LNCaP clone FGC (cell line): ENCODE data around the gene DFFB.

ENCODE experiments used
- DNase-seq: peaks from one replicate; pipeline ENCODE4 v3.0.0-alpha.2; 2011; ENCODE audit warnings: low read depth
- H3K4me3 ChIP-seq: 2 replicates; pipeline ENCODE4 v1.5.1; 2011; ENCODE audit warnings: mild to moderate bottlenecking, low read depth, low read length, control low read depth
- CTCF ChIP-seq: IDR thresholded peaks from 2 replicates; pipeline ENCODE4 v1.5.1; 2012; ENCODE audit warnings: mild to moderate bottlenecking; ENCODE audit not compliant: control insufficient read depth, insufficient read depth; ENCODE audit errors: extremely low read depth

Gene DFFB

GRCh38 chr1:3928586-3928985, 71.3 kb downstream of the DFFB start:
- no peak for TF ChIP-seq CTCF
- DNase-seq: no peak
- no peak overlapping the region for H3K4me3 ChIP-seq

DNA sequence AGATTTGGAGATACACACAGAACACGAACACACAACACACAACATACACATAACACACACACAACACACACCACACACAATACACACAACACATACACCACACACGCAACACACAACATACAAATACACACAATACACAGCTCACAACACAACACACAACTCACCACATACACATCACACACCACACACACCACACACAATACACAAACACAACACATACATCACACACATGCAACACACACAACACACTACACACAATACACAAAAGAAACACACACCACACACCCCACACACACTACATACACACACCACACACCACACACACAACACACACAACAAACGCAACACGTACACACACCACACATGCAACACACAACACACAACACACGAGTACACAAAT, 71.8 kb downstream of the DFFB start:
- no peak for TF ChIP-seq CTCF
- DNase-seq: no peak
- no peak overlapping the region for H3K4me3 ChIP-seq

GRCh38 chr1:3930301-3931006, 73.2 kb downstream of the DFFB start:
- DNase-seq: no peak
- no peak overlapping the region for H3K4me3 ChIP-seq
- no peak for TF ChIP-seq CTCF

DNA sequence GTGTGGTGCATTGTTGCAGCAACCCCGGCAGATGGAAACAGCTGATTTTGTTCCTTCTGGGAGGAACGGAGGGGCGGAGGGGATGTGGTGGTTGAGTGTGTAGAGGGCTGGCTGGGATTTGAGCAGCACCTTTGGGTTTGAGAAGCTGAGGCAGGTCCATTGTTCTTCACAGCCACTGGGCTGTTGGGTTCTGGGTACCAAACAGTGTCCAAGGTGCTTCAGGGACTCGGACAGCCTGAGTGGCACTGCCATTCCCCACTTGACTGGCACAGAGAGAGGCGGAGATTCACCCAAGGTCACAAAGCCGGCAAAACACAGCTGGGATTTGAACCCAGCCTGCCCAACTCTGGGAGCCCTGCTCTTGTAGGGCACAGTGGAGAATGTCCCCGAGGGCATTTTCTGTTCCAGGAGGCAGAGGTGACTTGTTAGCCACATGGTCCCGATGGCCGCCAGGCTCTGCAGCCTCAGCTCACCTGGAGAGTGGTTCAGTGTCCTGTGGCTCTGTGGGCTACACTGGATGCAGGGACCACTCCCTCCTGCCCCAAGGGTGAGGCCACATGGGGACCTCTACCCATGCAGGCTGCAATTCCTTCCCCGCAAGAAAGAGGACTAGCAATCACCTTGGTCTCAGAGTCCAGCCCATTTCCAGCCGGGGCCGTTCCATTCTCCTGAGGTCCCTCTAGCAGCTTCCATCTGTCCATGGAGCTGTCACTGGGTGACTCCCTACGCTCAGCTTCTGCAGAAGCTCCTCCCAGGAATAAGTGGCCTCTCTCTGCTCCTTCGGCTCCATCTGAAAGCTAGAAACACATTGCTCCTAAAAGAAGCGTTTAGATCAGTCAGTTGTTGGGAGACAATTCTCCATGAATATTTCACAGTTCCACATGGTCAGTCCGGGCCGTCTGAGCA, 74.0 kb downstream of the DFFB start:
- H3K4me3 ChIP-seq: no peak overlapping the region
- no peak for DNase-seq
- TF ChIP-seq CTCF: no peak

DNA sequence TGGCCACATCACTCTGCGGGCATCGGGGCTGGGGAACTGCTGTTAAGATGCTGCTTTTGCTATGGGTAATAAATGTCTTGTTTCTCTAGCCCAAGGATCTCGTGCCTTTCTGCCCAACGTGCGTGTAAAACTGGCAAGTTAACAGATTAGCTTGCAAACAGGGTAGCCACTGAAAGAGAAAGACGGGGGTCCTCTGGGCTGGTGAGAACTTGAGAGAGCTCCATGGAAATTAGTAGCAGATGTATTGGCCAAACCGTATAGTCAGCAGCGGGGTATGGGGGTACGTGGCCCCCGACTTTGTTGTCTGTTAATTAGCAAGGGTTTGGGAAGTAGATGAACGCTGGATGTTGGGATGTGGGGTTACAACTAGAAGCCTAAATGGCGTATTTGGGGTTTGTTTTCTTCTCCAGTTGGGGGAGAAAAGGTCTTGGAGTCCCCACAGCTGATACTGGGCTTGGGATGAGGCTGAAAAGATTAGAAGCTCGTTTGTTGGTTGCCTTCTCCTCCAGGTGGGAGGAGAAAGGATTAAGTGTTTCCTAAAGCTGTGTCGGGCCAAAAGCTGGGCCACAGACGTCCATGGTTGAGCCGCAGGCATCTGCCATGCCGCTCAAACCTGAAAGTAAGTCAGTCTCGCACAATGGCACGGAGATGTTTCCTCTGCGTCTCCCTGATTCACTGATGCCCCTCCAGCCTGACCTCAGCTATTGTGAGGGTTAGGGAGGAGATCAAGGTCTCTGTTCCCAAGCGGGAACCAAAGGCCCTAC, 75.1 kb downstream of the DFFB start:
- DNase-seq: no peak
- no peak overlapping the region for H3K4me3 ChIP-seq
- TF ChIP-seq CTCF: no peak
